ENCODE data around the gene RASEF. TPM values are rescaled to one million over a fixed set of nuclear protein-coding genes. Genes with fewer than 3 reads are reported as not detected.

The RASEF gene
- total and polyA plus RNA-seq, 5 experiments from 2014 or later = not detected

DNA sequence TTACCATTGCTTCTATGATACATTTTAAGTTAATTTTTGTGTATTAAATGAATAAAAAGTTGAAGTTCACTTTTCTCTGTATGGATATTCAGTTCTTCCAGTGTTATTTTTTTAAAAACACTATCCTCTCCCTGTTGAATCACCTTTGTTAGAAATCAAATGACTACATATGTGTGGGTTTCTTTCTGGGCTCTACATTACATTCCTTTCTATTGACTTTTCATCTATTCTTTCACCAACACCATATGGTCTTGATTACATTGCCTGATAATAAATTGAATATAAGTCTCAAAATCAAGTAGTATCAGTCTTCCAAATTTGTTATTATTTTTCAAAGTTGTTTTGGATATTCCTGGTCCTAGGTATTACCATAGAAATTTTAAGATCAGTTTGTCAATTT, 7.3 kb upstream of the RASEF start:
- POLR2A ChIA-PET = no interaction called here

DNA sequence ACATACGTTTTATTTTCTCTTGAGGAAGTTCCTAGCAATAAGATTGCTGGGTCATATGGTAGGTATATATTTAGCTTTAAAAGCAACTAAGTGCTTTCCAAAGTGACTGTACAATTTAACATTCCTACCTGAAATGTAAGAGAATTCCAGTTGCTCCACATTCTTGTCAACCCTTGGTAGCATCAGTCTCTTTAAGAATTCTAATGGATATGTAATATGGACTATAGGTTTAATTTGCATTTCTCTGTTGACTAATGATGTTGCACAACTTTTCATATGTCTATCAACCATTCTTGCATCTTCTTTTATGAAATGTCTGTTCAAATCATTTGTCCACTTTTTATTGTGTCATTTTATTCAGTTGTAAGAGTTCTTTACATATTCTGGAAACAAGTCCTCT, 6.7 kb upstream of the RASEF start:
- no peaks in the 10 kb centered on the region for H3K4me1 Mint-ChIP-seq
- H3K36me3 Mint-ChIP-seq = peaks cover 0 to 4% (median 0%) of the 10 kb centered on the region in 3 donors
- H3K27me3 Mint-ChIP-seq = peaks cover 7 to 35% (median 11%) of the 10 kb centered on the region in 5 donors
- POLR2A ChIA-PET = no interaction called here
- H3K27ac Mint-ChIP-seq = no peak overlapping the region
- H3K4me3 Mint-ChIP-seq = no peak overlapping the region
- ATAC-seq = no peak
- no peak for DNase-seq
- peaks cover 0 to 3% (median 0%) of the 10 kb centered on the region in 9 donors for H3K9me3 Mint-ChIP-seq

More for the DNA sequence above, 7.3 kb upstream of the RASEF start:
- Mint-ChIP-seq H3K27me3 (peaks cover 4 to 29% (median 11%) of the 10 kb centered on the region in 5 donors), H3K9me3 (peaks cover 0 to 3% (median 0%) of the 10 kb centered on the region in 9 donors), H3K27ac (no peak overlapping the region), H3K4me3 (no peak overlapping the region), H3K4me1 (no peaks in the 10 kb centered on the region), H3K36me3 (peaks cover 0 to 1% (median 0%) of the 10 kb centered on the region in 3 donors)
- ATAC-seq (no peak), DNase-seq (no peak)

DNA sequence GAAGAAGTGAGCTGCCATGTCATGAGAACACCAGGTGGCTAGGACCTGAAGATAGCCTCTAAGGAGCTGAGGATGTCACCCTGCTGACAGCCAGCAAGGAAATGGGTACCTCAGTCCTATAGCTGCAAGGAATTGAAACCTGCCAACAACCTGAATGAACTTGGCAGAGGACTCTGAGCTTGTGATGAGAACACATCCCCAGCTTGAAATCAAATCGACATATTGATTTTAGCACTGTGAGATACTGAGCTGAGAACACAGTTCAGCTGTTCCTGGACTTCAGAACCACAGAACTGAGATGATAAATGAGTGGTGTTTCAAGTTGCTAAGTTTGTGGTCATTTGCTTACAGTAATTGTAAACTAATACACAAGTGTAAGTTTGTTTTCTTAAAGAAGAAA, 5.5 kb upstream of the RASEF start:
- DNase-seq (no peak), ATAC-seq (no peak)
- POLR2A ChIA-PET = no interaction called here
- H3K27ac Mint-ChIP-seq = no peak overlapping the region
- H3K4me1 Mint-ChIP-seq = no peaks in the 10 kb centered on the region
- peaks cover 0 to 6% (median 0%) of the 10 kb centered on the region in 9 donors for H3K9me3 Mint-ChIP-seq
- H3K36me3 Mint-ChIP-seq = peaks cover 0 to 11% (median 1%) of the 10 kb centered on the region in 3 donors
- H3K27me3 Mint-ChIP-seq = peaks cover 15 to 45% (median 17%) of the 10 kb centered on the region in 5 donors
- H3K4me3 Mint-ChIP-seq = no peak overlapping the region

DNA sequence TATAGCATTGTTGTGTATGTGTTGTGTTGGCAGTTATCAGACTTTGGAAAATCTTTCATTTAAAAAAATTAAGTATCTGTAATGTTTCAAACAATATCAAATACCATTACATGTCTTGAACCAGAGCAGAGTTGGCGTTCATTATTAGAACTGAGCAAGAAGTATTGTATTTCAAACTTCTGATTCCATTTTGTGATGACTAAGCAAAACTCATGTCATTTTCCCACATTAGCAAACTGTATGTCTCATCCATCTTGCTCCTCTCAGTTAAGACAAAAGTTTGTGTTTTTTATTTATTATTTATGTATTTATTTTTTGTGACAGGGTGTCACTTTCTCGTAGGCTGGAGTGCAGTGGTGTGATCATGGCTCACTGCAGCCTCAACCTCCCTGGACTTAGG, 4.6 kb upstream of the RASEF start:
- H3K27me3 Mint-ChIP-seq = peaks cover 10 to 40% (median 19%) of the 10 kb centered on the region in 5 donors

DNA sequence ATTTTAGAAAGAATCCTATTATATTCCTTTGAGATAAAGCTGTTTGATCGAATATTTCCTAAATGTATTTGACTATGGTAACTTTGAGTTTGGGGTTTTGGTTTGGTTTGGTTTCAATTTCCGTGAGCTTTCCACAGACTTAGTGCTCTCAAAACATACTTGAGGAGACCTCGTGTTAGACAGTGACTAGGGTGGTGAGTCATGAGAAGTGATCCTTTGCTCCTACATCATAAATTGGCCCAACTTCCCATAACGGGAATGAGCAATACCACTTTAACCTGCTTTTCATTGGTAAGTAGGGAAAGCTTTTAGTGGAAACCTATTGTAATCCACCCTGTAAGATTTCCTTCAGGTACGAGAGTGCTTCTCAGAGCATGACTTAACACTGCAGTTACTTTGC, 3.8 kb upstream of the RASEF start:
- Mint-ChIP-seq H3K4me3 (no peak overlapping the region), H3K36me3 (peaks cover 0 to 12% (median 1%) of the 10 kb centered on the region in 3 donors), H3K27me3 (peaks cover 9 to 39% (median 23%) of the 10 kb centered on the region in 5 donors), H3K27ac (no peak overlapping the region), H3K9me3 (peaks cover 0 to 6% (median 0%) of the 10 kb centered on the region in 9 donors), H3K4me1 (peaks cover 0 to 2% (median 0%) of the 10 kb centered on the region in 4 donors)
- DNase-seq (no peak), ATAC-seq (no peak)
- POLR2A ChIA-PET = no interaction called here

More for the DNA sequence above, 4.6 kb upstream of the RASEF start:
- DNase-seq = no peak
- ATAC-seq = no peak
- POLR2A ChIA-PET = no interaction called here
- H3K36me3 Mint-ChIP-seq = peaks cover 0 to 12% (median 1%) of the 10 kb centered on the region in 3 donors
- peaks cover 0 to 6% (median 0%) of the 10 kb centered on the region in 9 donors for H3K9me3 Mint-ChIP-seq
- H3K4me1 Mint-ChIP-seq = no peaks in the 10 kb centered on the region
- no peak overlapping the region for H3K27ac Mint-ChIP-seq
- no peak overlapping the region for H3K4me3 Mint-ChIP-seq

DNA sequence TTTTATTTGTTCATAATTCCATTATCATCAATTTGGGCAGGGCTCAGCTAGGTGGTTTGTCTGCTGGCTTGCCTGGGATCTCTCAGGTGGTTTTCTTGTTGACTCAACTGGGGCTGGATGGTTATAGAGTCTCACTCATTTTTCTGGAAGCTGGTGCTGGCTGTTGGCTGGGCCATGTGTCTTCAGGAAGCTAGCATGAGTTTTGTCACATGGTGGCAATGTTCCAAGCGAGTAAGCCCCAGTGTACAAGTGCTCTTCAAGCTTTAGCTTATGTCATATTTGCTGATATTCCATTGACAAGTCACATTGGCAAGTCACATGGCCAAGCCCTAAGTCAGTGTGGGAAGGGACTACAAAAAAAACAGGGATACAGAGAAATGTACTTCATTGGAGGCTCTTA, 2.3 kb upstream of the RASEF start:
- Mint-ChIP-seq H3K36me3 (peaks cover 0 to 12% (median 1%) of the 10 kb centered on the region in 3 donors), H3K9me3 (peaks cover 0 to 6% (median 0%) of the 10 kb centered on the region in 9 donors), H3K4me3 (no peak overlapping the region), H3K27ac (no peak overlapping the region), H3K4me1 (peaks cover 0 to 2% (median 0%) of the 10 kb centered on the region in 4 donors), H3K27me3 (peaks cover 21 to 52% (median 37%) of the 10 kb centered on the region in 5 donors)
- no peak for DNase-seq
- ATAC-seq = no peak
- POLR2A ChIA-PET = no interaction called here

DNA sequence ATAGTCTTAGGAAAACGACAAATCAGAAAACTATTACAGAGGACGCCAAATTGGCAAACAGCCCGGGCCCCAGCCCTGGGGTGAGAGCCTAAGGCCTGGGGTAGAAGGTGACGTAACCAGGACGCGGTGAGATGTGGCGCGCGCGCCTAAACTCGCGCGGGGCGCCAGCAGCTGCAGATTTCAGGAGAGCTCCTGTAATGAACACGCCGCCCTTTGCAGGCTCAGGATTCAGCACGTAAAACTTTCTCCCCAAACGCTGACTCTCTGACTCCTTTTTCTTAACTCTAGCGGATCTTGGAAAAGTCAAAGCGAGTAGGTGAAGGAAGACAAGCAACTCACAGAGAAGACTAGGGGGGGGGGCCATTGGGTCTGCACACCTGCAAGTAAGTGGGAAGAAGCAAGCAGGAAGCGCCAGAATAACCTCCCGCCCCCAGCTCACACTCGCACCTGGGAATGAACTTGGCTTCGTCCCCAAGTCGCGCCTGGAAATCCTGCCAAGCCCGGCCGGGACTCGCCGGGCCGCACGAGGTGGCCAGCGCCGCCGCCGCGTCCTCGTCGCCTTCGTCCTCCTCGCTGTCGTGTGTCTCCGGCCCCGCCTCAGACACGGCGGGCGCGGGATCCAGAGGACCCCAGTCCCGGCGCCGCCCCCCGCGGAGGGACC, 822 bp downstream of the RASEF start:
- DNase-seq (no peak), ATAC-seq (no peak)
- Mint-ChIP-seq H3K27me3 (peaks cover 31 to 67% (median 44%) of the 10 kb centered on the region in 5 donors), H3K36me3 (peaks cover 0 to 12% (median 1%) of the 10 kb centered on the region in 3 donors), H3K27ac (no peak overlapping the region), H3K4me3 (no peak overlapping the region), H3K4me1 (peaks cover 0 to 2% (median 0%) of the 10 kb centered on the region in 4 donors), H3K9me3 (peaks cover 0 to 6% (median 0%) of the 10 kb centered on the region in 9 donors)
- POLR2A ChIA-PET = no interaction called here

DNA sequence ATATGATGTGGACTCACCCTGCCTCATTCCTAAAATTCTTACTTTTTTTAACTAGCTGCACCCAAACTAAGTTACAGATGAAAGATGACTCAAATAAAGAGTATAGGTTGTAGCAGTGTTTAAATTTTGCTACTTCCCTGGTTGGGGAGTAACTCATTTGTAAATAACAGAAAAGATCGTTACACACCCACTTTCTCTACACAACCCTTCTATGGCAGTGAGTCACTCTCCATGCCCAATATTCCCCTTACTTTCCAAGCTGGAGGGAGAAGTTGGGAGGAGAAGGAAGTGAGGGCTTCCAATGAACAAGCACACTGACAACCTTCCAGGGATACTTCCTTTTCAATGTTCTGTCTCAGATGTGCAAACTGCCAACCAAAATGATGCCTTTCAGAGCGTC, 1.9 kb downstream of the RASEF start:
- no peak overlapping the region for H3K4me3 Mint-ChIP-seq
- H3K27ac Mint-ChIP-seq = no peak overlapping the region
- H3K36me3 Mint-ChIP-seq = peaks cover 0 to 12% (median 1%) of the 10 kb centered on the region in 3 donors
- H3K27me3 Mint-ChIP-seq = peaks cover 31 to 67% (median 41%) of the 10 kb centered on the region in 5 donors
- peaks cover 0 to 2% (median 0%) of the 10 kb centered on the region in 4 donors for H3K4me1 Mint-ChIP-seq
- DNase-seq = no peak
- no peak for ATAC-seq
- POLR2A ChIA-PET = no interaction called here
- peaks cover 0 to 6% (median 0%) of the 10 kb centered on the region in 9 donors for H3K9me3 Mint-ChIP-seq

DNA sequence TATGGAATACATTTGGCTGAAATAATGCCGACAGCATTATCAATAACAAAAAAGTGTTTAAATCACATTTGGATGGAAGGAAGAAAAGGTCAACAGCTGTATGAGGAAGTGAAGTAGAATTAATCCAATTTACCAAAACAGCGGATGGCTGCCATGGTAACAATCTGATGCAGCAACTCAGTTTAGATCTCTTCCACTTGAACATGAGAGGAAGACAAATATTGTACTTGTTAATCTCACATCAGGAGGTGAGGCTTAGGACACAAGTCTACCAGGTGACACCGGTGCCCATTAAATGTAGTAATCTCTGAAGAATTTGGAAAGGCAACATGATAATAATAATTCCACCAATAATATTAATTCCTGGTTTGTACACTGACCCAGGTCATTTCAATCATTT, 2.4 kb downstream of the RASEF start:
- Mint-ChIP-seq H3K36me3 (peaks cover 0 to 14% (median 1%) of the 10 kb centered on the region in 3 donors), H3K27me3 (peaks cover 31 to 66% (median 43%) of the 10 kb centered on the region in 5 donors), H3K4me3 (no peak overlapping the region), H3K9me3 (peaks cover 0 to 9% (median 3%) of the 10 kb centered on the region in 9 donors), H3K27ac (no peak overlapping the region), H3K4me1 (peaks cover 0 to 2% (median 0%) of the 10 kb centered on the region in 4 donors)
- no peak for DNase-seq
- ATAC-seq = no peak
- POLR2A ChIA-PET = no interaction called here

DNA sequence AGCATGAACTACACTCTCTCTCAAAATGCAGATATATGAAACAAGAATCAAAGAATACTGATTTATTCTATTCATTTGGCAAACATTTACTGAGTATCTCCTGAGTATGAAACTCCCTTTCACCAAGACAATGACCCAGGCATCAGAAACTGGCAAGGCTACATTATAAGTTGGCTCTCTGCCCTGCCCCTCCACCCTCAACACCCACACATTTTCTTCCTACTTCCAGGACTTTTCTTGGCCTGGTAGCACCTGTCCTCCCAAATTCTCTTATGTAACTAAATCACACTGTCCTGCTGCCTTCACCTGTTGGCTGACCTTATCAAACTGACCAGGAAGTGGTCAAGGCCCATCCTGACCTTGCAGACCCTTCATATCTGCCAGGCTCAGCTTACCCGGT, 3.5 kb downstream of the RASEF start:
- POLR2A ChIA-PET = no interaction called here
- DNase-seq = no peak
- Mint-ChIP-seq H3K9me3 (peaks cover 0 to 10% (median 6%) of the 10 kb centered on the region in 9 donors), H3K36me3 (peaks cover 0 to 12% (median 1%) of the 10 kb centered on the region in 3 donors), H3K27ac (no peak overlapping the region), H3K4me3 (no peak overlapping the region), H3K27me3 (peaks cover 28 to 59% (median 39%) of the 10 kb centered on the region in 5 donors), H3K4me1 (peaks cover 0 to 2% (median 0%) of the 10 kb centered on the region in 4 donors)
- ATAC-seq = no peak

DNA sequence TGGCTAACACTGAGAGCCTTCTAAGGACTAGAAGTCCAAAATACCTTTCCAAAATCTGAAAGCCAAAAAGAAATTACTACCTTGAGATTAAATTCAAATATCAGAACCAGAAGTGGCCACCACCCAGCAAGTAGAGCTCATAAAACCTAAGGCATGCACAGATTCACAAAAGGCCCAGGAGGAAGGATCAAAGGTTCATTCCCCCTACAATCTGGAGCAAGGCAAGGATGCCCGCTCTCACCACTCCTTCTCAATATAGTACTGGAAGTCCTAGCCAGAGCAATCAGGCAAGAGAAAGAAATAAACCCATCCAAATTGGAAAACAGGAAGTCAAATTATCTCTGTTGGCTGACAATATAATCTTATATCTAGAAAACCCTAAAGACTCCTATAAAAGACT, 6.0 kb downstream of the RASEF start:
- no peaks in the 10 kb centered on the region for H3K4me1 Mint-ChIP-seq
- no peak for ATAC-seq

DNA sequence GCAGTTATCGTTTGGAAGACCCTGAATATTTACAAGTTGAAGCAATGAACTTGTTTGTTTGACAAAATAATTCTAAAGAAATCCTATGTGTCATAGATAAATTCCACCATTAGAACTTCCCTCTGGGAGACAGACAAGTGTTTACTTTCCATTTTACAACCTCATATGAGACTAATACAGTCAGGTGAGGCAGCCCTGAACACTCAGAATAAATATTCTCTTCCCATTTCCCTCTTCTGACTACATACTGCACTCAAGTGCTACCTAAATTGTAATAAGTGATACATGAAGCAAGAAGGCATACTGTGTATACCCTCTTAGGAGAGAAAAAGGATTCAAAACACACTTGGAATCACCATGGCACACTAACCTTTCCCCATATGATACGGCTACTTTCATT, 6.8 kb downstream of the RASEF start:
- Mint-ChIP-seq H3K4me1 (no peaks in the 10 kb centered on the region), H3K27me3 (peaks cover 12 to 33% (median 17%) of the 10 kb centered on the region in 5 donors), H3K9me3 (peaks cover 0 to 8% (median 5%) of the 10 kb centered on the region in 9 donors), H3K4me3 (no peak overlapping the region), H3K27ac (no peak overlapping the region), H3K36me3 (peaks cover 0 to 4% (median 0%) of the 10 kb centered on the region in 3 donors)
- no peak for ATAC-seq
- no peak for DNase-seq
- POLR2A ChIA-PET = no interaction called here

More for the DNA sequence above, 6.0 kb downstream of the RASEF start:
- POLR2A ChIA-PET = no interaction called here
- H3K27me3 Mint-ChIP-seq = peaks cover 17 to 40% (median 25%) of the 10 kb centered on the region in 5 donors
- no peak overlapping the region for H3K27ac Mint-ChIP-seq
- peaks cover 0 to 8% (median 5%) of the 10 kb centered on the region in 9 donors for H3K9me3 Mint-ChIP-seq
- peaks cover 0 to 4% (median 0%) of the 10 kb centered on the region in 3 donors for H3K36me3 Mint-ChIP-seq
- H3K4me3 Mint-ChIP-seq = no peak overlapping the region
- DNase-seq = no peak

Data from naive thymus-derived CD8-positive, alpha-beta T cell (primary cell).